Thyroid gland (tissue), 4 donors: ENCODE measurements around the gene MEAK7. TPM values are rescaled to one million over a fixed set of nuclear protein-coding genes. Genes with fewer than 3 reads are reported as not detected.
A peak's percentile ranks its signal among the peaks of the same experiment; 100 is the strongest.

Experiments
- DNase-seq, 2 donors: peaks; one replicate each; pipeline ENCODE4 v3.0.0-alpha.2; 2019
- H3K27ac ChIP-seq, 3 donors: fragments of 200-600 bp; sonication (generic); 1 replicate in 2 of 3; 2 replicates in 1 of 3; pipeline ENCODE4 v1.5.1; 2016 to 2019; ENCODE audit warnings: mild to moderate bottlenecking in 1 of 3, moderate library complexity in 1 of 3
- H3K27me3 ChIP-seq: fragments of 200-600 bp; sonication (generic); one replicate; pipeline ENCODE4 v1.5.1; 2019
- H3K36me3 ChIP-seq, 2 donors: fragments of 200-600 bp; sonication (generic); one replicate each; pipeline ENCODE4 v1.5.1; 2016 to 2019
- H3K4me1 ChIP-seq, 2 donors: fragments of 200-600 bp; sonication (generic); one replicate each; pipeline ENCODE4 v1.5.1; 2017 to 2019
- H3K4me3 ChIP-seq, 3 donors: fragments of 200-600 bp; sonication (generic); replicated peaks in 1 of 3; 1 replicate in 2 of 3; 2 replicates in 1 of 3; pipeline ENCODE4 v1.5.1; 2016; ENCODE audit warnings: mild to moderate bottlenecking in 1 of 3
- H3K9me3 ChIP-seq: fragments of 200-600 bp; sonication (generic); one replicate; pipeline ENCODE4 v1.5.1; 2017
- CTCF ChIP-seq, 6 experiments: fragments of 200-600 bp in 3 of 6; fragments of 450-650 bp in 3 of 6; sonication (generic) in 3 of 6; IDR thresholded peaks; one replicate each; pipeline ENCODE4 v1.5.1; 2016 to 2019; ENCODE audit warnings: antibody characterized with exemption in 6 of 6, mild to moderate bottlenecking in 2 of 6, inconsistent platforms in 1 of 6, moderate library complexity in 1 of 6
- POLR2A ChIP-seq, 2 donors: fragments of 450-650 bp; IDR thresholded peaks; one replicate each; pipeline ENCODE4 v1.6.1; 2017; ENCODE audit warnings: antibody characterized with exemption in 2 of 2, mild to moderate bottlenecking in 2 of 2, moderate library complexity in 1 of 2
- WGBS, 2 donors: methylation state at CpG; one replicate each; pipeline ENCODE4 v1.1.5; 2017; 5-methylcytosine and 5-hydroxymethylcytosine counted together
- intact Hi-C: fragments of 100-400 bp; cut with DNase I; formaldehyde crosslinking; loops from one replicate; pipeline ENCODE4 v1.15.1; 2023
- total RNA-seq, 4 donors: library from RNA; depleted of rRNA; stranded (reverse); fragments of >200 nt; gene quantifications; one replicate each; pipeline ENCODE4 v1.2.3, GENCODE V29; 2016

MEAK7 gene
- total RNA-seq, 4 donors from 2014 or later, result 14.5 to 19.2 (median 16.3) TPM

GRCh38 chr16:84485255-84486010 lies 19.0 kb downstream of the MEAK7 start:
- intact Hi-C loops, result loop anchor here (2.0 to 10.0 kb wide), 3 partner anchors 209 to 401 kb away; partner anchors contain the start of gene ADAD2
- H3K27me3 ChIP-seq, result no peaks in the 10 kb centered on the region
- H3K4me3 ChIP-seq, result no peak overlapping the region
- DNase-seq, result no peak
- 92 to 97% methylated on average over 16 of the region's 16 CpGs for WGBS, 2 donors
- TF ChIP-seq CTCF (IDR thresholded peaks at IDR 0.05) (no peak), POLR2A (IDR thresholded peaks at IDR 0.05) (no peak)
- peaks cover 0 to 15% of the 10 kb centered on the region in 2 donors for H3K36me3 ChIP-seq
- no peaks in the 10 kb centered on the region for H3K9me3 ChIP-seq
- no peak overlapping the region for H3K27ac ChIP-seq
- no peaks in the 10 kb centered on the region for H3K4me1 ChIP-seq

- intact Hi-C loops, result loop anchor here (2.0 to 10.0 kb wide), 3 partner anchors 208 to 400 kb away; partner anchors contain the start of gene ADAD2
- no peak for TF ChIP-seq POLR2A (IDR thresholded peaks at IDR 0.05)
- peak; percentile 34 to 92 (median 80) for TF ChIP-seq CTCF (IDR thresholded peaks at IDR 0.05)
- H3K4me1 ChIP-seq, result no peaks in the 10 kb centered on the region
- peaks cover 0 to 15% of the 10 kb centered on the region in 2 donors for H3K36me3 ChIP-seq
- DNase-seq, result peak; percentile 67 to 76
- no peak overlapping the region for H3K27ac ChIP-seq
- no peaks in the 10 kb centered on the region for H3K27me3 ChIP-seq
- H3K9me3 ChIP-seq, result no peaks in the 10 kb centered on the region
- no peak overlapping the region for H3K4me3 ChIP-seq
- 60 to 61% methylated on average over 13 to 15 of the region's 15 CpGs for WGBS, 2 donors
These were observed 19.7 kb downstream of the MEAK7 start for GRCh38 chr16:84484579-84485254.

- H3K27me3 ChIP-seq, result no peaks in the 10 kb centered on the region
- TF ChIP-seq CTCF (IDR thresholded peaks at IDR 0.05), result no peak
- TF ChIP-seq POLR2A (IDR thresholded peaks at IDR 0.05), result no peak
- no peak for DNase-seq
- 97 to 98% methylated on average over 18 to 19 of the region's 19 CpGs for WGBS, 2 donors
- no peaks in the 10 kb centered on the region for H3K9me3 ChIP-seq
- peaks cover 0 to 15% of the 10 kb centered on the region in 2 donors for H3K36me3 ChIP-seq
- H3K4me1 ChIP-seq, result no peaks in the 10 kb centered on the region
- intact Hi-C loops, result loop anchor here (2.0 to 10.0 kb wide), 3 partner anchors 207 to 399 kb away; partner anchors contain the start of gene ADAD2
- no peak overlapping the region for H3K27ac ChIP-seq
- H3K4me3 ChIP-seq, result no peak overlapping the region
These were observed 20.4 kb downstream of the MEAK7 start for GRCh38 chr16:84483882-84484565.

GRCh38 chr16:84482951-84483881 lies 21.2 kb downstream of the MEAK7 start:
- Histone ChIP-seq H3K36me3 (peaks cover 0 to 15% of the 10 kb centered on the region in 2 donors), H3K4me1 (no peaks in the 10 kb centered on the region), H3K9me3 (no peaks in the 10 kb centered on the region), H3K27me3 (no peaks in the 10 kb centered on the region), H3K4me3 (no peak overlapping the region), H3K27ac (no peak overlapping the region)
- no peak for DNase-seq
- intact Hi-C loops, result loop anchor here (10.0 kb wide), 2 partner anchors 288 to 398 kb away; partner anchors contain the start of gene ADAD2
- WGBS, 2 donors, result 96 to 99% methylated on average over 18 to 25 of the region's 25 CpGs
- TF ChIP-seq CTCF (IDR thresholded peaks at IDR 0.05), result no peak
- no peak for TF ChIP-seq POLR2A (IDR thresholded peaks at IDR 0.05)
